Sigmoid colon (tissue), 7 donors: Measurements from ENCODE around the gene CAMSAP3. TPM values are rescaled to one million over a fixed set of nuclear protein-coding genes. Genes with fewer than 3 reads are reported as not detected.

ENCODE experiments used
- DNase-seq: peaks from one replicate; pipeline ENCODE4 v3.0.0-alpha.2; 2019
- H3K27ac ChIP-seq, 4 donors: fragments of 200-600 bp; sonication (generic); one replicate each; pipeline ENCODE4 v1.5.1; 2016 to 2019; ENCODE audit warnings: mild to moderate bottlenecking in 1 of 4
- H3K27me3 ChIP-seq, 3 donors: fragments of 200-600 bp; sonication (generic); one replicate each; pipeline ENCODE4 v1.5.1; 2019; ENCODE audit warnings: mild to moderate bottlenecking in 1 of 3
- H3K36me3 ChIP-seq, 4 donors: fragments of 200-600 bp; sonication (generic); one replicate each; pipeline ENCODE4 v1.5.1; 2016 to 2019
- H3K4me1 ChIP-seq, 4 donors: fragments of 200-600 bp; sonication (generic); one replicate each; pipeline ENCODE4 v1.5.1; 2017 to 2019
- H3K4me3 ChIP-seq, 4 donors: fragments of 200-600 bp; sonication (generic); one replicate each; pipeline ENCODE4 v1.5.1; 2017 to 2019; ENCODE audit warnings: mild to moderate bottlenecking in 2 of 4, moderate library complexity in 1 of 4
- H3K9me3 ChIP-seq, 4 donors: fragments of 200-600 bp in 3 of 4; sonication (generic) in 3 of 4; one replicate each; pipeline versions ENCODE4 v1.5.1 to v1.6.1; 2013 to 2019
- CTCF ChIP-seq, 4 experiments: fragments of 450-650 bp in 3 of 4; fragments of 200-600 bp in 1 of 4; IDR thresholded peaks; one replicate each; pipeline ENCODE4 v1.5.1; 2016 to 2019; ENCODE audit warnings: antibody characterized with exemption in 4 of 4, mild to moderate bottlenecking in 3 of 4, moderate library complexity in 2 of 4
- EP300 ChIP-seq, 4 donors: sonication (generic); formaldehyde crosslinking; IDR thresholded peaks; one replicate each; pipeline ENCODE4 v1.6.1; 2017; ENCODE audit warnings: antibody characterized with exemption in 4 of 4
- POLR2A ChIP-seq, 2 donors: fragments of 450-650 bp; IDR thresholded peaks; one replicate each; pipeline ENCODE4 v1.6.1; 2016; ENCODE audit warnings: antibody characterized with exemption in 2 of 2, mild to moderate bottlenecking in 2 of 2, moderate library complexity in 2 of 2
- POLR2AphosphoS5 ChIP-seq, 4 donors: sonication (generic); formaldehyde crosslinking; IDR thresholded peaks; one replicate each; pipeline ENCODE4 v1.6.1; 2017; ENCODE audit warnings: antibody characterized with exemption in 4 of 4
- WGBS, 2 donors: extraction: QIAGEN DNeasy Blood & Tissue Kit; methylation state at CpG; one replicate each; pipeline ENCODE4 v1.1.7; 2013; 5-methylcytosine and 5-hydroxymethylcytosine counted together
- intact Hi-C: fragments of 100-400 bp; cut with DNase I; formaldehyde crosslinking; loops from one replicate; pipeline ENCODE4 v1.15.1; 2023
- polyA plus RNA-seq, 3 donors: library from polyadenylated mRNA; stranded (reverse); fragments of 200-250 nt; gene quantifications; one replicate each; pipeline ENCODE4 v1.2.3, GENCODE V29; 2013
- total RNA-seq, 4 donors: library from RNA; depleted of rRNA; stranded (reverse); fragments of >200 nt; gene quantifications; one replicate each; pipeline ENCODE4 v1.1.0, GENCODE V29; 2016
- donor health status: healthy with polysubstance abuse.
- donor health status: Bipolar disorder and iron deficiency.
- donor health status: healthy.

CAMSAP3 gene
- total and polyA plus RNA-seq, 7 donors = under 0.01 to 37.2 (median 7.9) TPM; not detected in 1

GRCh38 chr19:7600721-7601120 lies 5.1 kb downstream of the CAMSAP3 start:
- DNase-seq = no peak
- TF ChIP-seq POLR2A (IDR thresholded peaks at IDR 0.05) (no peak), CTCF (IDR thresholded peaks at IDR 0.05) (no peak), EP300 (IDR thresholded peaks at IDR 0.05) (no peak), POLR2AphosphoS5 (IDR thresholded peaks at IDR 0.05) (no peak)
- H3K9me3 ChIP-seq = no peaks in the 10 kb centered on the region
- no peak overlapping the region for H3K27ac ChIP-seq
- intact Hi-C loops = no loop called here
- peaks cover 16 to 80% (median 30%) of the 10 kb centered on the region in 3 donors for H3K27me3 ChIP-seq
- no peaks in the 10 kb centered on the region for H3K36me3 ChIP-seq
- no peak overlapping the region for H3K4me3 ChIP-seq
- peaks cover 0 to 8% (median 6%) of the 10 kb centered on the region in 4 donors for H3K4me1 ChIP-seq

GRCh38 chr19:7602240-7602934 lies 6.7 kb downstream of the CAMSAP3 start:
- Histone ChIP-seq H3K9me3 (no peaks in the 10 kb centered on the region), H3K27me3 (peaks cover under 1 to 67% (median 18%) of the 10 kb centered on the region in 3 donors), H3K27ac (no peak overlapping the region), H3K36me3 (no peaks in the 10 kb centered on the region), H3K4me1 (no peaks in the 10 kb centered on the region), H3K4me3 (no peak overlapping the region)
- intact Hi-C loops = no loop called here
- TF ChIP-seq CTCF (IDR thresholded peaks at IDR 0.05) = no peak
- no peak for TF ChIP-seq EP300 (IDR thresholded peaks at IDR 0.05)
- no peak for TF ChIP-seq POLR2A (IDR thresholded peaks at IDR 0.05)
- no peak for TF ChIP-seq POLR2AphosphoS5 (IDR thresholded peaks at IDR 0.05)
- 54 to 72% methylated on average over 15 of the region's 15 CpGs for WGBS, 2 donors
- DNase-seq = no peak

- no peak overlapping the region for H3K27ac ChIP-seq
Observed at GRCh38 chr19:7602935-7603497, 7.4 kb downstream of the CAMSAP3 start.

GRCh38 chr19:7603919-7604318 lies 8.3 kb downstream of the CAMSAP3 start:
- TF ChIP-seq EP300 (IDR thresholded peaks at IDR 0.05) (no peak), CTCF (IDR thresholded peaks at IDR 0.05) (no peak), POLR2AphosphoS5 (IDR thresholded peaks at IDR 0.05) (no peak), POLR2A (IDR thresholded peaks at IDR 0.05) (no peak)
- WGBS, 2 donors = 85 to 90% methylated on average over 9 of the region's 9 CpGs
- intact Hi-C loops = no loop called here
- Histone ChIP-seq H3K36me3 (no peaks in the 10 kb centered on the region), H3K27me3 (peaks cover 0 to 52% (median 18%) of the 10 kb centered on the region in 3 donors), H3K4me1 (no peaks in the 10 kb centered on the region), H3K27ac (no peak overlapping the region), H3K9me3 (no peaks in the 10 kb centered on the region), H3K4me3 (no peak overlapping the region)
- DNase-seq = no peak

More at GRCh38 chr19:7602935-7603497, 7.4 kb downstream of the CAMSAP3 start:
- intact Hi-C loops = no loop called here
- WGBS, 2 donors = 88 to 90% methylated on average over 11 of the region's 11 CpGs
- Histone ChIP-seq H3K4me3 (no peak overlapping the region), H3K4me1 (no peaks in the 10 kb centered on the region), H3K36me3 (no peaks in the 10 kb centered on the region), H3K9me3 (no peaks in the 10 kb centered on the region), H3K27me3 (peaks cover 0 to 61% (median 18%) of the 10 kb centered on the region in 3 donors)
- no peak for DNase-seq
- TF ChIP-seq POLR2AphosphoS5 (IDR thresholded peaks at IDR 0.05) (no peak), POLR2A (IDR thresholded peaks at IDR 0.05) (no peak), EP300 (IDR thresholded peaks at IDR 0.05) (no peak), CTCF (IDR thresholded peaks at IDR 0.05) (no peak)
